Superior temporal gyrus (tissue), 1 donor: ENCODE measurements around the gene HLA-E.
"Not testable (repeated sequence)": the region's sequence is repeated elsewhere in the genome, so short reads cannot be mapped to it uniquely, and the experiment has no call there.

Experiments
- DNase-seq: peaks from one replicate; pipeline ENCODE4 v3.0.0-alpha.2; 2016; ENCODE audit errors: extremely low spot score

Gene HLA-E

GRCh38 chr6:30507849-30508827 is 18.8 kb downstream of the HLA-E start:
- no peak for DNase-seq

DNA sequence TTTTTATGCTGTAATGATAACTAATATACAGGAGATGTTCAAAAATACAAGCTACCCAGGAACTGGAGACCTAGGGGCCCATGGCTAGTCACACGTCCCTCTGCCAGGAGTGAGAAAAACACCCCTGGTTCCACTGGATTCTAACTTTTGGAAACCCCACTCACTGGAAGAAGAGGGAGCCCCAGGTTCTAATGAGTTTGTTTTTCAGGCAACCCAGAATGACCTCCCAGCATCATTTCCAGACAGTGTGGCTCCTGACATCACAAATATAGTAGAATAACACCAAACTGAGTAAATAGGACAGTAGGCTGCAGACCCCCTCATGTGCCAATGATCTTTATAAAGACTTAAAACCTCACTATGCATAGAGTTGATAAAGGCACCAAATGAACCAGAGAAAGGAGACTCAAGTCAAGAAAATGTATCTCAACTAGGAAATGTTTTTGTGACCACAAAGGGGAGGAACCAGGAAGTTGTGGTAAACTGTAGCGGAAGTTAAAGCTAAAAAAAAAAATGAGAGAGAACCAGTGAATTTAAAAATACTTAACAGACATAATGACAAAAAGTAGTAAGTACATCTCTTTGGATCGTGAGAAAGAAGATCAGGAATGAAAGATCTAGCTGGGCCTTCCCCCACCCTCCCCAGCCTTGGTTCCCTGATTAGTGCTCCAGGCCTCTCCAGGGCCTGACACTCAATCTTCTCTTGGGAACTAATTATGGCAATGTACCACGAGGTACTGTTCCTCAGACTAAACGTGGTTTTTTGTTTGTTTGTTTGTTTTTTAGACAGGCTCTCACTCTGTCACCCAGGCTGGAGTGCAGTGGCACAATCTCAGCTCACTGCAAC is 19.8 kb downstream of the HLA-E start:
- DNase-seq: no peak

DNA sequence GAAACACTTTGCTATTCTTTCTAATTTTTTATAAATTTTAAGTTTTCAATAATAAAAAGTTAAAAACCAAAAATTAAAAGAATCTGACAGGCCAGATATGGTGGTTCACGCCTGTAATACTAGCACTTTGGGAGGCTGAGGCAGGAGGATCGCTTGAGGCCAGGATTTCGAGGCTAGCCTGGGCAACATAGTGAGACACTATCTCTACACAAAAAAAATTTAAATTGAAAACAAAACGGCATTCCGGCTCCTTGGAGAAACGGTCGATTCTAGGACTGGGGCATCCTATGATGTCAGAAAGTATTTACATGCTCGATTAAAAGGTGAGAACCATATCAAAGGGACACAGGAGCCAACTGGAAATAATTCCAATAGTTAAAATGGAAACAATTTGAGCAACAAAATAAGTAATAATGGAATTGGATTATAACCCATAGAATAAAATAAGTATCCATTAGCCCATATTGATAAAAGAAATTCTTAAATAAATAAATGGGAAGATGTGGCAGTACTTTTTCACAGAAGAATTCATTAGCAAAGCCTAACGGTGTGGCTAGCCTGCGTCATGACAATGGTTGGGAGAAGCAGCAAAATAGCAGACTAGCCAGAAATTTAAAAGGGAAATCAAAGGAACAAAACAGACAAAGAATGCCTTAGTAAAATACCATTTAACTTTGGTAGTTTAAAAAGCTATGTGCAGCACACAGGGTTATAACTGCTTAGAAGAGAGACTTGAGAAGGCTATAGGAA is 21.3 kb downstream of the HLA-E start:
- DNase-seq: no peak

GRCh38 chr6:30511169-30511546 is 21.8 kb downstream of the HLA-E start:
- no peak for DNase-seq

GRCh38 chr6:30513451-30513850 is 24.1 kb downstream of the HLA-E start:
- DNase-seq: no peak

- DNase-seq: no peak
These were observed 25.8 kb downstream of the HLA-E start for GRCh38 chr6:30515106-30515505.

DNA sequence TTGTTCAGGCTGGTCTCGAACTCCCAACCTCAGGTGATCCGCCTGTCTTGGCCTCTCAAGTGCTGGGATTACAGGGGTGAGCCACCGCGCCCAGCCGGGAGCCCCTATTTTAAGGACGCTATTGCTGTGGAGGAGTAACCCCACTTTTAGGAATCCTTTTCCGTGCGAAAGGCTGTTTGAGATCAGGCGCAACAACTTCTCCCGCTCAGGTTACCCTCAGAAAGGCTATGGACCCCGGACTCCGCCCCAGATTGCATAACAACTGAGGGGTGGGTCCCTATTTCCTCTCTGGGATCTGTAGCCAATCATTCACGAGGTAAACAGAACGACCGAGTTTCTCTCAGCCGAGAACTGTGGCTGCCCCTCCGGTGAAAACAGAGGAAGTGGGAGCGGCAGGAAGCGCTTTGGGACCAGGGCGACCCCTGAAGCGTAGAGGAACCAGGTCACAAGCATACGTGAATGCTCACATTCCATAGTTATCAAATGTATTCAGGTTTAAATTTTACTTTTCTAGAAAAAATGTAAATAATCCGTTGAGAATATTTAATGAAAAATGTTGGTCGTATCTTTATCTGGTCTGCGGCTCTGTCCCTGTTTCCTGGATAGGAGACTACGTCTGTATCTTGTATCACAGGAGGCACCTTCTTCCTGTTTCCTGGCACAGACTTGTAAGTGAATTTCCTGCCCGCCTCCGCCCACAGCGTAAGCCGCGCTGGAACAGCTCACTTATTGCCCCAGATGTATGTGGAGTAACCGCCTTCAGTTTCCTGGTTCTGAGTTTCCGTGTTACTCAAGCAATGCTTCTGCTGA is 26.8 kb downstream of the HLA-E start:
- peak; percentile 61 for DNase-seq

DNA sequence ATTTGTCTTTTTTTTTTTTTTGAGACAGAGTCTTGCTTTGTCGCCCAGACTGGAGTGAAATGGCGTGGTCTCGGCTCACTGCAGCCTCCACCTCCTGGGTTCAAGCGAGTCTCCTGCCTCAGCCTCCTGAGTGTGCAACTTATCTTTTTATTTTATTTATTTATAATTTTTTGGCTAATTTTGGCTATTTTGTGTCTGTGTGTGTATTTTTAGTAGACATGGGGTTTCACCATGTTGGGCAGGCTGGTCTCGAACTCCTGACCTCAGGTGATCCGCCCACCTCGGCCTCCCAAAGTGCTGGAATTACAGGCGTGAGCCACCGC is 27.4 kb downstream of the HLA-E start:
- DNase-seq: not testable (repeated sequence)

GRCh38 chr6:30517767-30518504 is 28.6 kb downstream of the HLA-E start:
- not testable (repeated sequence) for DNase-seq

- DNase-seq: not testable (repeated sequence)
These were observed 29.3 kb downstream of the HLA-E start for GRCh38 chr6:30518505-30519145.

GRCh38 chr6:30520522-30520921 is 31.2 kb downstream of the HLA-E start:
- DNase-seq: no peak

- not testable (repeated sequence) for DNase-seq
These were observed 31.8 kb downstream of the HLA-E start for GRCh38 chr6:30521082-30521481.

- not testable (repeated sequence) for DNase-seq
These were observed 32.6 kb downstream of the HLA-E start for GRCh38 chr6:30521952-30522351.

GRCh38 chr6:30526444-30526843 is 37.1 kb downstream of the HLA-E start:
- not testable (repeated sequence) for DNase-seq

GRCh38 chr6:30529349-30529875 is 40.1 kb downstream of the HLA-E start:
- not testable (repeated sequence) for DNase-seq

DNA sequence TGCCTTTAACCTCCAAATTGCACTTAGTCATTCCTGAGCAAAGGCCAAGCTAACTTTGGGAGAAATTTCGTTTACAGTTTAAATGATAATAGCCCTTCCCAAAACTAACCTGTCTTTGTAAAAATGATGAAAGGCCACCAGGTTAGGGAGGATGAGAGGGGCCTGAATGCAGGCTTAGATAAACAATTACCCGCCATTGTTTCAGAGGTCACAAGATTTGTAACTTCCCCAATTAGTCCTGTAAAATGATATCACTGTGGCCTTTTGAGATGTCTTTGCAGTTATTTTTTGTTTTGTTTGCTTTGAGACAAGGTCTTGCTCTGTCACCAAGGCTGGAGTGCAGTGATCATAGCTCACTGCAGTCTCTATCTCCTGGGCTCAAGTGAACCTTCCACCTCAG is 40.7 kb downstream of the HLA-E start:
- DNase-seq: no peak

DNA sequence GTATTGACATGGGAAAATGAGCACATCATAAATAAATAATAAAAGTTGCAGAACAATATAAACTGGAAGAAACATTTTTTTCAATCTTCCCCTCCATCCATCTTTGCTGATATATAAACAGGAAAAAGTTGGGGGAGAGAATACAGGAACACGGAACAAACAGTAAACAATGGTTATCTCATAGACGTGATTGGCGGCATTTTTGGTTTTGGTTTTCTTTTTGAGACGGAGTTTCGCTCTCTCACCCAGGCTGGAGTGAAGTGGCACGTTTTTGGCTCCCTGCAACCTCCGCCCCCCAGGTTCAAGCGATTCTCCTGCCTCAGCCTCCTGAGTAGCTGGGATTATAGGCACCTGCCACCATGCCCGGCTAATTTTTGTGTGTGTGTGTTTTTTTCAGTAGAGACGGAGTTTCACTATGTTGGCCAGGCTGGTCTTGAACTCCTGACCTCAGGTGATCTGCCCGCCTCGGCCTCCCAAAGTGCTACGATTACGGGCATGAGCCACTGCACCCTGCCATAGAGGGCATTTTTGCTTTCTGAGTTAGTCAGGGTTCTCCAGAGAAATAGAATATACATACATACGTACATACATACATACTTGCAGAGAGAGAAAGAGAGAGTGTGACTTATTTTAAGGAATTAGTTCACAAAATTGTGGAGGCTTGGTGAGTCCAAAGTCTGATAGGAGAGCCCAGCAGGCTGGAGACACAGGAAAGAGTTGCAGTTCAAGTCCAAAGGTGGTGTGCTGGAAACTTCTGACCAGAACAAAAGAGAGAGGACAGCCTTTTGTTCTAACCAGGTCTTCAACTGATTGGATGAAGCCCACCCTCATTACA is 44.4 kb downstream of the HLA-E start:
- no peak for DNase-seq

DNA sequence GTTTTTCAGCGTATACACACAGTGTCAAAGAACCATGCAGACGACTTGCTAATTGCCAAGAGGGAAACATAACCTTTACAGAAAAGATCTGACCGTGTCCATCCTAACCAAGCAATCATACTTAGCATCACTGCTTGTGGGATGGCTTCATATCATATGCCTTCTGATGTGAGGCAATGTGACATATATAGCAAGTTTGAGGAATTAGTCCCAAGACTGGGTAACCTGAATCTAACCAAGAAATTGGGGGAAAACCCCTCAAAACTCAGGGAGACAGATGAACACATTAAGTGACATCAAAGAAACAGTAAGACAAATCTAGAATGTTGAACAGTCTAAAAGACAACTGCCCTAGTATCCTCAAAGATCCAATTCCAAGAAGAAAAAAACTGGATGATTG is 48.6 kb downstream of the HLA-E start:
- no peak for DNase-seq
